NOMO-1 treated with dmso at 0.1 percent for 144 hours (cell line): ENCODE measurements around the gene NOL3.

Source experiments
- DNase-seq: peaks from one replicate; lab custom pipeline; 2025; ENCODE audit not compliant: unreplicated experiment; lab: John Stamatoyannopoulos, UW

Gene NOL3

DNA sequence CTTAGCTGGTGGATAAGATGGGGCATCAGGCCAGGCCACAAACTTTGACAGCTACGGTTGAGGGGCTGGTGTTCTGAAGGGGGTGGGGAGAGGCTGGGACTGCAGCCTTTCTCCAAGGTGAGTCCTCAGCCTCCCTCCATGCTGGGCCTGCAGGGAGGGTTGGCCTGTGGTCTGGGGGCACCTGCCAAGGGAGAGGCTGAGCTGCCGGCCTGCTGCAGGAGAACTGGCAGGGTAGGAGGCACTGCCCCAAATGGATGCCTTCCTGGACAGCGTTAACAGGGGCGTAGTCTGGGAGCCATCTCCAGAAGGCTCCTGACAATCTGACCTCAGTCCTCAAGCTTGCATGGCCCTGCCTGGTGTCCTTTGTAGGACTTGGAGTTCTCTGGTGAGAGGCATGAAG, 33.7 kb downstream of the NOL3 start:
- DNase-seq, result no peak

- DNase-seq, result no peak
These were observed 35.9 kb downstream of the NOL3 start for GRCh38 chr16:67206129-67206837.

GRCh38 chr16:67206838-67207248, 36.5 kb downstream of the NOL3 start:
- DNase-seq, result no peak

- no peak for DNase-seq
These were observed 37.1 kb downstream of the NOL3 start for GRCh38 chr16:67207249-67208091.

GRCh38 chr16:67208154-67208896, 38.0 kb downstream of the NOL3 start:
- DNase-seq, result no peak

DNA sequence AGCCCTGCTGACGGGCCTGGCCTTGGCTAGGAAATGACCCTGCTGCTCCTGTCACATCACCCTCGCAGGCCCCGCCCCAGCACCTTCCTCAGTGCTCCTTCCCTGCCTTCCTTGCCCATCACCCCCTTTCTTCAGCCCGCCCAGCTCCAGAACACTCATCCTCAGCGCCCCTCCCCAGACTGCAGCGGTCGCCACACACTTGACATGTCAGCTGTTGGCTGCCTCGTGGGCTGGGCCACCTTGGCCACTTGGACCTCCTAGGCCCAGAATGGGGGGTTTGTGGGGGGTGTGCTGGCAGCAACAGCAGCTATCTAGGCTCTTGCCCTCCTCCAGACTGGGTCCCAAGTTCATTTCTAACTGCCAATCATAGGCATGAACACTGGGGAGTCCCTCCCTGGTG, 39.2 kb downstream of the NOL3 start:
- DNase-seq, result no peak

GRCh38 chr16:67210069-67210937, 40.0 kb downstream of the NOL3 start:
- DNase-seq, result no peak

GRCh38 chr16:67211674-67212073, 41.3 kb downstream of the NOL3 start:
- no peak for DNase-seq

GRCh38 chr16:67212766-67213165, 42.4 kb downstream of the NOL3 start:
- no peak for DNase-seq

- no peak for DNase-seq
These were observed 43.1 kb downstream of the NOL3 start for GRCh38 chr16:67213197-67214019.

DNA sequence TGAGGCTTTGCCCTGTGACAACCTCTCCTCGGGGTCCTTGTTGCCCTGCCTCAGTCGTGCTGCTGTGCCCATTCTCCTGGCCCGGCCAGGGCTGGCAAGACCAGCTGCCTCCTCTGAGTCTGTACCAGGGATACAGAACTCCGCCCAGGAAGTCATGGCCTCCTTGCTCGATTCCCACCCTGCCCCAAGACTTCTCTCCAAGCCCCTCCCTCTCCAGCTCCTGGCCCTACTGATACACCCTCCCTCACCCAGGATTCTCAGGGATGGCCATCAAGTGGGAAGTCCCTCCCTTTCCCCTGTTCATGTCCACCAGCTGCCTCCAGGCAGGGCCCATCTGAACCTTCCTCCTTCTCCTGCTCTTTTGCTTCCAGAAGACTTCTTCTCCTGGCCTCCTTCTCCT, 45.4 kb downstream of the NOL3 start:
- DNase-seq, result no peak

DNA sequence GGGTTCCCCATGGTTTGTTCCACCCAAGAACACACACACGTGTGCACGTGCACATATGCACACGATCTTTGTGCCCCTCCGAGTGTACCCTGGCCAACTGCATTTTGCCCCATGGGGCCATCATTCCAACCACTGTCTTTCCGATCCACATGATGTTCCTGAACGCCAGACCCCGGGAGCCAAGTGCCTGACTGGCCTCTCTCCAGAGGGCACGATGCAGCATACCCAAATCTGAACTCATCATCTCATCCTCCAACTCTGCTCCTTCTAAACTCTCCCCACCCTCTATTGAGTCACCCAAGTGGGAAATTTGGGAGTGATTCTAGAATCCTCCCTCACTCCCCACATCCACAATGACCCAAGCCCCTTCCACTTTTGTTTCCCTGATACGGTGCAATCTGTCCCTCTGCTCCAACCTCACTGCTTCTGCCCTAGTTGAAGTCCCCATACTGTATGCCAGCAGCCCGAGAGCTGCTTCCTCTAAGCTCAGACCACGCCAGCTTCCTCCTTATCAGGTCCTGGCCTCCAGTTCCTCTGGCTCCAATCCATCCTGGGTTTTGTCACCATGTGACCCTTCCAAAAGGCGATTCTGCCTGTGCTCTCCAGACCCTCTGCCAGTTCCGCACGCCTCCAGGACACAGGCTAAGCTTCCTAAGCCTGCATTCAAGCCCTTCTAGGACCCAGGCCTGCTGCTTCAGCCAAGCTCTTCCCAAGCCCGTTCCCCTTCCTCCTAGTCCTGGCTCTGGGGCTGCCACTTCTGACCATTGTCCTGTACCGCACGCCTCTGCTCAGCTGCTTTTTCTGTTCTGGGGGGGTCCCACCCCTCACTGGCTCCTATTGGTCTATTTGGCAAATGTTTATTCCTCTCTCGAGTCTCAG, 46.5 kb downstream of the NOL3 start:
- DNase-seq, result no peak

- no peak for DNase-seq
These were observed 53.7 kb downstream of the NOL3 start for GRCh38 chr16:67223992-67224391.
